ENCODE results near the gene REL.
"Not testable (repeated sequence)": the region's sequence is repeated elsewhere in the genome, so short reads cannot be mapped to it uniquely, and the experiment has no call there.

The REL gene

DNA sequence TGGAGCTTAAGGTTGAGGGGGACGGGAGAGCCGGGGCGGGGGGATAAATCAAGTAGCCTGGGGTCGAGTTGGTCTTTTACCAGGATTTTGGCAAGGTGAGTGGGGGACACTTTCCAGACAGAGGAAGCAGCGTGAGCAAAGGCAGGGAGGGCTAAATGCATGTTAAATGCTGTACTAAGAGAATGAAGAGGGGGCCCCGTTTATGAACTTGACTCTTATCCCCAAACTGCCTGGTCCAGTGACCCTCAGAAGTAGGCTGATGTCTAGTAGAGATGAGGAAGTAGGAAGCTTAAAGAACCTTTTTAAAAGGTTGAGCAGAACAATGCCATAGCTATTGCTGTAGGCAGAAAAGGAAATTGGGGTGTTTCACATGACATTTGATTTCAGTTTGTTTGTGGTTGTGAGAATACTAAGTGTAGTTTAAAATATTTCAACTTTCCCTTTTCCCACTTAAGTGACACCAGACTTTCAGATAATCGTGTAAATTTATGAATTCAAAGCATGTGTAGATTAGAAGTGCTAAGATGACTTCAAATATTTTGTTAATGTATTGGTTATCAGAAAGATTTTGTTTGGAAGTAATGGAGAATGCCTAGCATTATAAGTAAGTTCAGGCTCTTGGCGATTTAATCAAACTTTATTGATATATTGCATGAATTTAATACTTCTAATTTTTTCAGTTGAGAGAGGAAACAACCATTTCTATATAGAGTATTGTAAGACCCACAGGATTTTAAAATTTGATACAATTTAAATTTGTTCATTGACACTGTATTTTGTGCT, 1.8 kb downstream of the REL start:
- peak overlapping the region; percentile 83 for H3K4me3 ChIP-seq (ENCODE audit: low read depth, low read length)
- H3K27ac ChIP-seq, result peak overlapping the region; percentile 96
- DNase-seq, result peak; percentile 2
- in situ Hi-C loops (cut with HindIII; ENCODE audit: low pct_ligation_motif_present, low sequenced_read_pairs), result no loop called here
- TF ChIP-seq, protein P1, sequence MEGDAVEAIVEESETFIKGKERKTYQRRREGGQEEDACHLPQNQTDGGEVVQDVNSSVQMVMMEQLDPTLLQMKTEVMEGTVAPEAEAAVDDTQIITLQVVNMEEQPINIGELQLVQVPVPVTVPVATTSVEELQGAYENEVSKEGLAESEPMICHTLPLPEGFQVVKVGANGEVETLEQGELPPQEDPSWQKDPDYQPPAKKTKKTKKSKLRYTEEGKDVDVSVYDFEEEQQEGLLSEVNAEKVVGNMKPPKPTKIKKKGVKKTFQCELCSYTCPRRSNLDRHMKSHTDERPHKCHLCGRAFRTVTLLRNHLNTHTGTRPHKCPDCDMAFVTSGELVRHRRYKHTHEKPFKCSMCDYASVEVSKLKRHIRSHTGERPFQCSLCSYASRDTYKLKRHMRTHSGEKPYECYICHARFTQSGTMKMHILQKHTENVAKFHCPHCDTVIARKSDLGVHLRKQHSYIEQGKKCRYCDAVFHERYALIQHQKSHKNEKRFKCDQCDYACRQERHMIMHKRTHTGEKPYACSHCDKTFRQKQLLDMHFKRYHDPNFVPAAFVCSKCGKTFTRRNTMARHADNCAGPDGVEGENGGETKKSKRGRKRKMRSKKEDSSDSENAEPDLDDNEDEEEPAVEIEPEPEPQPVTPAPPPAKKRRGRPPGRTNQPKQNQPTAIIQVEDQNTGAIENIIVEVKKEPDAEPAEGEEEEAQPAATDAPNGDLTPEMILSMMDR (IDR thresholded peaks at IDR 0.05; ENCODE audit: low read depth, low read length, missing control alignments), result no peak
- no peaks in the 10 kb centered on the region for H3K27me3 ChIP-seq (replicated peaks)
- H3K36me3 ChIP-seq (replicated peaks), result no peaks in the 10 kb centered on the region

DNA sequence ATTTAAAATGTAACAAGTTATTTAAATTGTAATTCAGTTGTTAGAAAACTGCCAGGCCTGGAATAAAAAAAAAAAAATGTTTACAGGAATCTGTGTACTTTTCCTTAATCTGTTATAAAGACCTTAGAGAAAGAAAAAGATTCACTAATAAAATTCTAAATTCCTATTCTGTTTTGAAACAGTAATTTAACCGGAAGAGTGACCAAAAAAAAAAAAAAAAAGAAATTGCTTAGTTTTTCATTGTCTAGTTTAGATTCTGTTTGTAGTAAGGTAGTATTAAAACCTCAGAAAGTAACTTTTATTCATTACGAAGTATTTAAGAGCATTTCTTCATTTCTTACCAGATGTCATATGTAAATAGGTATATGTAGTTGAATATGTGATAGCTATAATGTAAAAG, 2.5 kb downstream of the REL start:
- Histone ChIP-seq H3K36me3 (replicated peaks) (no peaks in the 10 kb centered on the region), H3K27me3 (replicated peaks) (no peaks in the 10 kb centered on the region), H3K4me3 (ENCODE audit: low read depth, low read length) (no peak overlapping the region), H3K27ac (no peak overlapping the region)
- TF ChIP-seq, protein P1 (IDR thresholded peaks at IDR 0.05; ENCODE audit: low read depth, low read length, missing control alignments), result no peak
- in situ Hi-C loops (cut with HindIII; ENCODE audit: low pct_ligation_motif_present, low sequenced_read_pairs), result no loop called here
- no peak for DNase-seq

DNA sequence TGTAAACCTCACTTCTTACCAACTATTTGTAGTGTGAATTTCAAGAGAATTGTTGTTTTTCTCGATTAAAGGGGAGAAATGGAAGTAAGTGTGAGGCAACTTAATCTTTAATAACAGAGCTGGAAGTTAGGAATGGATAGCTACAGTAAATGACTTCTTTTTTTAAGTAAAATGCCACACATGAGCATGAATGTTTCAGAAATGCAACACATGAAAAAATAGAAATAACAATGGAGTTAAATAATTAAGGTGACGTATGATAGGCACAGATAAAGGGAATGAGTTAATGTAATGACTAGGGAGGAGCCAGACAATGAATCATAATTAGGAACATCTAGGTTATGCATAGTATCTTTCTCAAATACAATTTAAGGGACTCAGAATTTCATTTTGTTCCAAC, 3.4 kb downstream of the REL start:
- no peak for DNase-seq
- TF ChIP-seq, protein P1 (IDR thresholded peaks at IDR 0.05; ENCODE audit: low read depth, low read length, missing control alignments), result no peak
- Histone ChIP-seq H3K4me3 (ENCODE audit: low read depth, low read length) (no peak overlapping the region), H3K27me3 (replicated peaks) (no peaks in the 10 kb centered on the region), H3K27ac (no peak overlapping the region), H3K36me3 (replicated peaks) (no peaks in the 10 kb centered on the region)
- in situ Hi-C loops (cut with HindIII; ENCODE audit: low pct_ligation_motif_present, low sequenced_read_pairs), result no loop called here

DNA sequence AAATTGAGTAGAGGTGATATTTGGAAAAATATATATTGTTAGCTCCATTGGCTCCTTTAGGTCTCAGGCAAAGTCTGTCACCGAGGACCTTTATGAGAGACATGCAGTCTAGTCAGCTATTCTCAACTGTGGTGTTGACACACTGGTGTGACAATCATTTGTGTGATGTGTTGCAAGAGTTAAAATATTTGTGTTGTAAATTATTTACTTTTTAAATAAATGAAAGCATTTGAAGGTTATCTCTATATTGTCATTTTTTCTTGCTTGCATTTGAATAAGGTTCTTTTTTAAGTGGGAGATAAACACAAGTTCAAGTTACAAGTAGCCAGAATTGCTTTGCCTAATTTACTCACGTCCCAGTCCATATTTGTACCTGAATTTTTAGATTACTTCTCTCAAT, 4.3 kb downstream of the REL start:
- no peak overlapping the region for H3K4me3 ChIP-seq (ENCODE audit: low read depth, low read length)
- no peaks in the 10 kb centered on the region for H3K36me3 ChIP-seq (replicated peaks)
- TF ChIP-seq, protein P1 (IDR thresholded peaks at IDR 0.05; ENCODE audit: low read depth, low read length, missing control alignments), result no peak
- no peaks in the 10 kb centered on the region for H3K27me3 ChIP-seq (replicated peaks)
- DNase-seq, result no peak
- in situ Hi-C loops (cut with HindIII; ENCODE audit: low pct_ligation_motif_present, low sequenced_read_pairs), result no loop called here
- no peak overlapping the region for H3K27ac ChIP-seq

DNA sequence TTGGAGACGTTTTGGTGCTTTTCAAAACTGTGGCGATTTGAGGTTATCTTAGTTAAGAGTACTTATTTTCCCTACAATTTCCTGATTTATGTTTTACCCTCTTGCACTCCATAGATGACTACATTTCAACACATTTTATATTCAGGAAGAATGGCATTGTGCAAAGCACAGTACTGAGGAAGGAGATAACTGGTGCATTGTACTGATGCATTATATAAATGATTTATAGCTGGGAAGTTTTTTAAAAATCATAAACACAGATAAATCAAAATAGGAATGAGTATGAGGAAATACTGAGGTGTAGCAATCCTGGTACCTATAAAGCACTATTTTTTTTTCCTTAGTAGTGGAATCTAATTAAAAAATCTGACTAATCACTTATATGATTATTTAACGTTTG, 5.6 kb downstream of the REL start:
- no peak overlapping the region for H3K27ac ChIP-seq
- TF ChIP-seq, protein P1 (IDR thresholded peaks at IDR 0.05; ENCODE audit: low read depth, low read length, missing control alignments), result no peak
- H3K4me3 ChIP-seq (ENCODE audit: low read depth, low read length), result no peak overlapping the region
- in situ Hi-C loops (cut with HindIII; ENCODE audit: low pct_ligation_motif_present, low sequenced_read_pairs), result no loop called here
- no peaks in the 10 kb centered on the region for H3K36me3 ChIP-seq (replicated peaks)
- DNase-seq, result no peak
- no peaks in the 10 kb centered on the region for H3K27me3 ChIP-seq (replicated peaks)

DNA sequence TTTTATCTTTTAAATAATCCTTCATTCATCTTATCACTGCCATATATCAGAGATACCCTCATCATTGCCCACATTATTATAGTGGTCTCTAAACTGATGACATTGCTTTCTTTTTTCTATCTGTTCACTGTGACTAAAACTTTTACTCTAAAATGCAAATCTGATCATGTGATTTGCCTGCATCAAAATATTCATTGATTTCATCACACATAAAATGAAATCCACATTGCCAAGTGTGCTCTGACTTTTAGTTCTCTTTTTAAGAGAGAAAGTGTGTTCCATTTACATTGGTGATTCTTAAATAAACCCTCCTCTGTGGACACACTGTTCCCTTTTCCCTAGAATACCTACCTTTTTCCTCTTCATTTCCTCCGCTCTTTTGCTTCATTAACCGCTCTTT, 7.5 kb downstream of the REL start:
- Histone ChIP-seq H3K4me3 (ENCODE audit: low read depth, low read length) (no peak overlapping the region), H3K27me3 (replicated peaks) (no peaks in the 10 kb centered on the region), H3K27ac (no peak overlapping the region), H3K36me3 (replicated peaks) (no peaks in the 10 kb centered on the region)
- DNase-seq, result no peak
- TF ChIP-seq, protein P1 (IDR thresholded peaks at IDR 0.05; ENCODE audit: low read depth, low read length, missing control alignments), result no peak
- in situ Hi-C loops (cut with HindIII; ENCODE audit: low pct_ligation_motif_present, low sequenced_read_pairs), result no loop called here

DNA sequence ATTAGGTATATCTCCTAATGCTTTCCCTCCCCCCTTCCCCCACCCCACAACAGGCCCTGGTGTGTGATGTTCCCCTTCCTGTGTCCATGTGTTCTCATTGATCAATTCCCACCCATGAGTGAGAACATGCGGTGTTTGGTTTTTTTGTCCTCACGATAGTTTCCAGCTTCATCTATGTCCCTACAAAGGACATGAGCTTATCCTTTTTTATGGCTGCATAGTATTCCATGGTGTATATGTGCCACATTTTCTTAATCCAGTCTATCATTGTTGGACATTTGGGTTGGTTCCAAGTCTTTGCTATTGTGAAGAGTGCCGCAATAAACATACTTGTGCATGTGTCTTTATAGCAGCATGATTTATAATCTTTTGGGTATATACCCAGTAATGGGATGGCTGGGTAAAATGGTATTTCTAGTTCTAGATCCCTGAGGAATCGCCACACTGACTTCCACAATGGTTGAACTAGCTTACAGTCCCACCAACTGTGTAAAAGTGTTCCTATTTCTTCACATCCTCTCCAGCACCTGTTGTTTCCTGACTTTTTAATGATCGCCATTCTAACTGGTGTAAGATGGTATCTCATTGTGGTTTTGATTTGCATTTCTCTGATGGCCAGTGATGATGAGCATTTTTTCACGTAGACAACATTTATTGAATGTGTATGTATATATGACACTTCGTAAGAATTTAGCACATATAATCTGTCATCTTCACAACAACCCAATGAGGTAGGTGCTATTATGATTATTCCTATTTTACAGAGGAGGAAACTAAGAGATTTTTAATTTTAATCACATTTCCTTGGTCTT, 8.4 kb downstream of the REL start:
- in situ Hi-C loops (cut with HindIII; ENCODE audit: low pct_ligation_motif_present, low sequenced_read_pairs); H3K36me3 ChIP-seq (replicated peaks); H3K4me3 ChIP-seq (ENCODE audit: low read depth, low read length); DNase-seq; H3K27me3 ChIP-seq (replicated peaks); H3K27ac ChIP-seq: not testable (repeated sequence)

All from brain microvascular endothelial cell (primary cell).